ENCODE results near the gene ZHX3.

DNA sequence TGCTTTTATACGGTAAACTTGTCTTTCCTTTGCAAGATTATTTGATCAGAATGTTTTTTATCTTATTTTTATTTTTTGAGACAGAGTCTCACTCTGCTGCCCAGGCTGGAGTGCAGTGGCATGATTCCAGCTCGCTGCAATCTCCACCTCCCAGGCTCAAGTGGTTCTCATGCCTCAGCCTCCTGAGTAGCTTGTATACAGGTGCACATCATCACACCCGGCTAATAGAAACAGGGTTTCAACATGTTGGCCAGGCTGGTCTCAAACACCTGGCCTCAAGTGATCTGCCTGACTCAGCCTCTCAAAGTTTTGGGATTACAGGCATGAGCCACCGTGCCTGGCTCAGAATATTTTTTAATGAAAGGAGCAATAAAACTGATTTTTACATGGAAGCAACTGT, 14.2 kb upstream of the ZHX3 start:
- TF ChIP-seq, protein P1, sequence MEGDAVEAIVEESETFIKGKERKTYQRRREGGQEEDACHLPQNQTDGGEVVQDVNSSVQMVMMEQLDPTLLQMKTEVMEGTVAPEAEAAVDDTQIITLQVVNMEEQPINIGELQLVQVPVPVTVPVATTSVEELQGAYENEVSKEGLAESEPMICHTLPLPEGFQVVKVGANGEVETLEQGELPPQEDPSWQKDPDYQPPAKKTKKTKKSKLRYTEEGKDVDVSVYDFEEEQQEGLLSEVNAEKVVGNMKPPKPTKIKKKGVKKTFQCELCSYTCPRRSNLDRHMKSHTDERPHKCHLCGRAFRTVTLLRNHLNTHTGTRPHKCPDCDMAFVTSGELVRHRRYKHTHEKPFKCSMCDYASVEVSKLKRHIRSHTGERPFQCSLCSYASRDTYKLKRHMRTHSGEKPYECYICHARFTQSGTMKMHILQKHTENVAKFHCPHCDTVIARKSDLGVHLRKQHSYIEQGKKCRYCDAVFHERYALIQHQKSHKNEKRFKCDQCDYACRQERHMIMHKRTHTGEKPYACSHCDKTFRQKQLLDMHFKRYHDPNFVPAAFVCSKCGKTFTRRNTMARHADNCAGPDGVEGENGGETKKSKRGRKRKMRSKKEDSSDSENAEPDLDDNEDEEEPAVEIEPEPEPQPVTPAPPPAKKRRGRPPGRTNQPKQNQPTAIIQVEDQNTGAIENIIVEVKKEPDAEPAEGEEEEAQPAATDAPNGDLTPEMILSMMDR (IDR thresholded peaks at IDR 0.05) = no peak
- TF ChIP-seq ZFX (IDR thresholded peaks at IDR 0.05; ENCODE audit: borderline replicate concordance) = no peak

All from 22Rv1 (cell line).